Measurements from ENCODE around the gene SPTSSA.
"Not testable (repeated sequence)": the region's sequence is repeated elsewhere in the genome, so short reads cannot be mapped to it uniquely, and the experiment has no call there.

The SPTSSA gene

DNA sequence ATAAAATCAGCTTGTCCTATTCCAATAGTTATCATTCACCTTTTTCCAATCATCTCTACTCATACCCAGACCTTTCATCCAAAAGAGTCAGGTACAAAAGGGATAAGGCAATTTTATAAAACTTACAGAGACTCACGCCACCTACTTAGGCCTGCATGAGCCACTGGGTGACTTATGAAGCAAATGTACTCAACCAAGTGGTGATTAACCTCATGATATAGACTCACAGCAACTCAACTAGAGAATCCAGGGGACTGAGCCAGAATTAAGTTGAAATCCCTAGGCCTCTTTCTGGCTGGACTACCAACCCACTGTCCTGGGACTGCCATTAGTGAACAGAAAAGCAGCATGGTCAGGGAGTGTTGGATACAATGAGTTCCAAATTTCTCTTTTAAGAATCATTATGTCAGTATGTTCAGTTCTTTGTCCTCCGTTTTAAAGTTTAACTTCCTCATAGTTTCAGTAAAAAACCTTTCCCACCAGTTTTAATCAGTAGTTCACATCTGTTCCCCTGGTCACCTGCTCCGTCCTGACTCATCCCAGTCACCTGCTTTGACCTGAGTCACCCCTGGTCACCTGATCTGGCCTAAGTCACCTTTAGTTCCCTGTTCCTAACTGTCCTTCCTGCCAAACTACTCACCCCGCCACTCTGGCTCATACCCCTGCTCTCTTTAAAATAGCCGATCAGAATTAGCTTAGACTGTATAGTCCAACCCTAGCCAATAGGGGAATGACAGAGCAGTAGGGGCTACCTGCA, 36.8 kb downstream of the SPTSSA start:
- Mint-ChIP-seq H3K4me3 (no peak overlapping the region), H3K27me3 (peaks cover 7% of the 10 kb centered on the region), H3K4me1 (no peaks in the 10 kb centered on the region), H3K27ac (no peak overlapping the region), H3K9me3 (peaks cover 14% of the 10 kb centered on the region), H3K36me3 (ENCODE audit: low read depth) (no peaks in the 10 kb centered on the region)
- no peak for ATAC-seq
- no peak for DNase-seq

DNA sequence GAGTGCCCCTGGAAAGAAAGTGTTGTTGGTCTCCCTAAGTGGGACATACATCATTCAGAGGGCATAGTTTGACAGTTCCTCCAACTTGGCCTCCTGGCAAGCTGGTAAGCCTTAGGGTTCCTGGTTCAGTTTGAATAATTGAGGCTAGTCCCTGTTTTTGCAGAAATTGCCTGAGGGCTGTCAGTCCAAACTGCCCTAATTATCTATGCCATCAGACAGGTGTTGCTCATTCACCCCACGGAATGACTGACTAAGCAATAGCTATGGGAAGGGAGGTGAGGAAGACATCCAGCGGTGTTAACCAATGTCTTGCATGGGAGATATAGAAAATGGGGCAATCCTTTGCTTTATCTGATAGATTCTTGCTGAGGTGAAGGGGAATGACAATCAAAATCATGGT, 37.6 kb downstream of the SPTSSA start:
- H3K27me3 Mint-ChIP-seq: peaks cover 7% of the 10 kb centered on the region
- DNase-seq (no peak), ATAC-seq (no peak)
- H3K4me1 Mint-ChIP-seq: no peaks in the 10 kb centered on the region
- H3K36me3 Mint-ChIP-seq (ENCODE audit: low read depth): no peaks in the 10 kb centered on the region
- H3K27ac Mint-ChIP-seq: no peak overlapping the region
- no peak overlapping the region for H3K4me3 Mint-ChIP-seq
- H3K9me3 Mint-ChIP-seq: peaks cover 18% of the 10 kb centered on the region

DNA sequence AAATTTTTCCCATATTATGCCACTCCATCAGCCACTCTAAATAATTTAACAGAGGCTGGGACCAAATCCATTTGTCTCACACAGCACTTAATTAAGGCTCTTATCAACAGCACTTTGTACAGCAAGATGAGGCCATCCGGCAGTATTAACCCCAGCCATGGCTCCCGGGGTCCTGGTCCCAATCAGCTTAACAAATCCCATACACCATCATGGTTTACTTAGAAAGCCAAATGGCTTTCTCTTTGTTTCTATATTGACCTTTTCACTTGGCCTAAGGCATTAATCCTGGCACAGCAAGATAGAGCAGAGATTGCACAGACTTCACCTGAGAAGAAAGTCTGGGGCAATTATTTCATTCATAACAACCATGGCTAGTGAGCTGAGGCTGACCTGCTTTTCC, 38.6 kb downstream of the SPTSSA start:
- H3K9me3 Mint-ChIP-seq: peaks cover 18% of the 10 kb centered on the region
- no peaks in the 10 kb centered on the region for H3K4me1 Mint-ChIP-seq
- no peak overlapping the region for H3K4me3 Mint-ChIP-seq
- ATAC-seq (no peak), DNase-seq (no peak)
- peaks cover 7% of the 10 kb centered on the region for H3K27me3 Mint-ChIP-seq
- H3K36me3 Mint-ChIP-seq (ENCODE audit: low read depth): no peaks in the 10 kb centered on the region
- no peak overlapping the region for H3K27ac Mint-ChIP-seq

DNA sequence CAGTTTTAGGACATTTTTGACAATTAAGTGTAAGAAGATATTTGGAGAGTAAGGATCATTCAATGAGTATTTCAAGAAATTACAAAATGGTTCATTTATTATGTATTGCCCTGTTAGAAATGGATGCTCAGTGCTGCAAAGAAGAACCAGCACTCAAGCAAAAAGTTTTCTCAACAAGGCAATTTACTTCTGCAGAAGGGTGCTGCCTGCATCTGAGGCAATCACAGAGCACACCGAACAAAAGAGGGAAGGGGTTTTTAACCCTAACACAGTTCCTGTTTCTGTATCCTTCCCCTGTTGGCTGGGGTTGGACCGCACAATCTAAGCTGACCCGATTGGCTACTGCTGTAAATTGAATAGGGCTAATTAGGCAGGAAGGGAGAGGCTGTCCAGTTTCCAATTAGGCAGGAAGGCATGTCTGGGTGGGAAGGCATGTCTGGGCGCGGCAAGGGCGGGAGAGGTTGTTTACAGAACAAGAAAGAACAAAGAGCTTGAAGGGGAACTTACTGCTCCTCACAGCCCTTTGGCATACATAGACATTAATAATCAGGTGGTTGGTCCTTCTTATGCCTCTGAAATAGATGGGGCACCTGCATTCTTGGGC, 41.4 kb downstream of the SPTSSA start:
- DNase-seq: no peak
- no peaks in the 10 kb centered on the region for H3K4me1 Mint-ChIP-seq
- ATAC-seq: no peak
- H3K36me3 Mint-ChIP-seq (ENCODE audit: low read depth): no peaks in the 10 kb centered on the region
- no peak overlapping the region for H3K4me3 Mint-ChIP-seq
- no peak overlapping the region for H3K27ac Mint-ChIP-seq
- H3K27me3 Mint-ChIP-seq: peaks cover 7% of the 10 kb centered on the region
- peaks cover 18% of the 10 kb centered on the region for H3K9me3 Mint-ChIP-seq

DNA sequence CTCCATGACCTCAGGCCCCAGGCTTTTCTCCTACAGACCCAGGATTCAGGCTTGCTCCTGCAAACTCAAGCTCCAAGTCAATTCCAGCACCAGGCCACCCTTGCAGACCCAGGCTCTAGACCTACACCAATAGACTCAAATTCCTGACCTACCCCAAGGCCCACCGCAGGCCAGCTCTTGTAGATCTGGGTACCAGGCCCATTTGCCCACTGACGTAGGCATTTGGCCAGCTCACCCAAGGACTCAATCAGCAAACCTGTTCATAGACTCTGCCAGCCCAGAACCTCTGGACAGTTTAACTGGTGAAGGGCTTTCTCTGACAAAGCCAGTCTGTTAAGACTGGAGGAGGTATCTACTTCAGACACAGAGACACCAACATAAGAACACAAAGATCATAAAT, 52.3 kb downstream of the SPTSSA start:
- ATAC-seq: no peak
- H3K27me3 Mint-ChIP-seq: no peaks in the 10 kb centered on the region
- H3K36me3 Mint-ChIP-seq (ENCODE audit: low read depth): no peaks in the 10 kb centered on the region
- H3K4me1 Mint-ChIP-seq: no peaks in the 10 kb centered on the region
- H3K9me3 Mint-ChIP-seq: peaks cover 13% of the 10 kb centered on the region
- no peak for DNase-seq
- H3K4me3 Mint-ChIP-seq: no peak overlapping the region
- H3K27ac Mint-ChIP-seq: no peak overlapping the region

DNA sequence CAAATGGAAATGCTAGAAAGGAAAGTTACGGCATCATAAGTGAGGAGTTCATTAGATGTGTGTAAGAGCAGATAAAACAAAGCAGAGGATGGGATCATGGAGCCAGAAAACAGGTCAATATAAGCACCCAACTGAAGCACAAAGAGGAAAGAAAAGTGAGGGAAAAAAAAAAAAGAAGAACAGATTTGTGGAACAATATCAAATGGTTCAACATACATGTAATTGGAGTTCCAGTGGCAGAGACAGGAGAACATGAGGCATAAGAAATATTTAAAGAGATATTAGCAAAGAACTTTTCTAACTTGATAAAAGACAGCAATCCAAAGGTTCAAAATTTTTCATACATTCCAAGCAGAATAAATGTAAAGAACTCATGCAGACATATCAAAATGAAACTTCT, 54.1 kb downstream of the SPTSSA start:
- DNase-seq (no peak), ATAC-seq (no peak)
- Mint-ChIP-seq H3K27ac (no peak overlapping the region), H3K9me3 (peaks cover 13% of the 10 kb centered on the region), H3K4me1 (no peaks in the 10 kb centered on the region), H3K27me3 (no peaks in the 10 kb centered on the region), H3K4me3 (no peak overlapping the region), H3K36me3 (ENCODE audit: low read depth) (no peaks in the 10 kb centered on the region)

DNA sequence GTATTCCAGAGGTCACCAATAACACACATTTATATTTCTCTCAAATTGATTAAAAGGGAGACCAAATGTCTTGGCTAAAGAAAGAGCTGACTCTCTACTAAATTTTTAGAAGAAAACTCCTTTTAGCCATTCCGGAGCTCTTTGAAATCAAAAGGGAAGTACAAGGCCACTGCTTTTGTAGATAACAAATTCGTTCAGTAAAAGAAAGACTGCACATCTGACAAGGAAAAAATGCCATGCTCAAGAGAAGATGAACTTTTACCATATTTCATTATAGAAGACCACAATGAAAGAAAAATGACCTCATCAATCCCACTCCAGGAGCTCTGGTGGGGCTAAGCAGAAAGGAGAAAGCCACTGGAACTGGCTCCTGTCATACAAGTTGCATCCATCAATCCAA, 57.6 kb downstream of the SPTSSA start:
- no peak for ATAC-seq
- no peaks in the 10 kb centered on the region for H3K4me1 Mint-ChIP-seq
- H3K27ac Mint-ChIP-seq: no peak overlapping the region
- H3K27me3 Mint-ChIP-seq: peaks cover 1% of the 10 kb centered on the region
- no peak overlapping the region for H3K4me3 Mint-ChIP-seq
- peaks cover 8% of the 10 kb centered on the region for H3K9me3 Mint-ChIP-seq
- no peaks in the 10 kb centered on the region for H3K36me3 Mint-ChIP-seq (ENCODE audit: low read depth)
- DNase-seq: no peak

DNA sequence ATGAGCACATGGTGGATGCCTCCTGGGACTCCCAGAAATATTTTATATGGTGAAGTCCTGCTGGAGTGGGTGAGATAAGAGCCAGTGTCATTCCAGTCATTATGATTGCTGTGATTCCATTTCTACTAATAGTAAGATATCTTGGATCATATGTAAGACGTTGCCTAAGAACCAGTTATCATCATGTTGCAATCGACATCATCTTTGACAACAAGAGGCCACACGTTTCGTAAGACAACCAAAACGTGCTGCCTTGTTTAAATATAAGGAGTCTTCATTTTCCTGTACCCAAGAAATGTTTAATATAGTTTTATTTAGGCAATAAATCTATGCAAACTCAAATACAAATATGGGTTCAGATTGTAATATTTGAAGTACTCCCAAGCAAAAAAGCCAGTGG, 58.4 kb downstream of the SPTSSA start:
- Mint-ChIP-seq H3K27me3 (peaks cover 1% of the 10 kb centered on the region), H3K9me3 (peaks cover 8% of the 10 kb centered on the region), H3K4me3 (no peak overlapping the region), H3K27ac (no peak overlapping the region), H3K36me3 (ENCODE audit: low read depth) (no peaks in the 10 kb centered on the region), H3K4me1 (no peaks in the 10 kb centered on the region)
- DNase-seq: no peak
- ATAC-seq: no peak

DNA sequence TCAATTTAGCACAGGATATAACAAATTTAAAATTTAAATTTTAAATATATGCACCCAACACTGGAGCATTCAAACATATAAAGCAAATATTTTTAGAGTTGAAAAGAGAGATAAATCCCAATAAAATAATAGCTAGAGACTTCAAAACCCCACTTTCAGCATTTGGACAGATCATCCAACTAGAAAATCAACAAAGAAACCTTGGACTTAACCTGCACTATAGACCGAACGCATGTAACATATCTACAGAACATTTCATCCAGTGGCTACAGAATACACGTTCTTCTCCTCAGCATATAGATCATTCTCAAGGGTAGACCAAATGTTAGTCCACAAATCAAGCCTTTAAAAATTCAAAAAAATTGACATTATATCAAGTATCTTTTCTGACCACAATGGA, 64.0 kb downstream of the SPTSSA start:
- Mint-ChIP-seq H3K27me3 (peaks cover 8% of the 10 kb centered on the region), H3K9me3 (peaks cover 7% of the 10 kb centered on the region), H3K27ac (no peak overlapping the region), H3K4me1 (no peaks in the 10 kb centered on the region), H3K36me3 (ENCODE audit: low read depth) (no peaks in the 10 kb centered on the region), H3K4me3 (no peak overlapping the region)
- ATAC-seq (no peak), DNase-seq (no peak)

DNA sequence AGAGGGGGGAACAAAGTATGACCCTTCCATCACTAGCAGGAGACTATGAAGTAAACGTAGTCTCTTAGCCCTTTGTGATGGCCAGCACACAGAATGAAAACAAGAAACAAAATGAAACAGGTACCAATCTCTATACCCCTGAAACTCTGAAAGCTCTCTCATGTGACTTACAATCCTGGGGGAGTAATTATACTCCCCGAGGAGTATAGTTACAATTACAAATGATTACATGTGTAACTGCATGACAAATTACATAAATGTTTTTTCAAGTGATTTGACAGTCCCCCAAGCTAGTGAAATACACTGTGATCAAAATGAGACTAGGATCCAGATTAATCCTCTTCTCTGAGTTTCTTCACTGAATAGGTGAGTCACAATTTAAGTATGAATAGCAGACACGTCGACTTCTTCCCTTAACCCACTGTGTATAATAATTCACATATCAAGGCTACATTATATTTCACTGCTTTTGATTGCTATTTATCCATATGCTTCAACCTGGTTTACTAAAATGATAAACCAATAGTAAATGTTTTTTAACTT, 74.0 kb downstream of the SPTSSA start:
- H3K27me3 Mint-ChIP-seq: peaks cover 10% of the 10 kb centered on the region
- no peak overlapping the region for H3K4me3 Mint-ChIP-seq
- H3K27ac Mint-ChIP-seq: no peak overlapping the region
- no peak for DNase-seq
- H3K9me3 Mint-ChIP-seq: peaks cover 14% of the 10 kb centered on the region
- H3K4me1 Mint-ChIP-seq: peaks cover 2% of the 10 kb centered on the region
- no peak for ATAC-seq
- H3K36me3 Mint-ChIP-seq (ENCODE audit: low read depth): no peaks in the 10 kb centered on the region

DNA sequence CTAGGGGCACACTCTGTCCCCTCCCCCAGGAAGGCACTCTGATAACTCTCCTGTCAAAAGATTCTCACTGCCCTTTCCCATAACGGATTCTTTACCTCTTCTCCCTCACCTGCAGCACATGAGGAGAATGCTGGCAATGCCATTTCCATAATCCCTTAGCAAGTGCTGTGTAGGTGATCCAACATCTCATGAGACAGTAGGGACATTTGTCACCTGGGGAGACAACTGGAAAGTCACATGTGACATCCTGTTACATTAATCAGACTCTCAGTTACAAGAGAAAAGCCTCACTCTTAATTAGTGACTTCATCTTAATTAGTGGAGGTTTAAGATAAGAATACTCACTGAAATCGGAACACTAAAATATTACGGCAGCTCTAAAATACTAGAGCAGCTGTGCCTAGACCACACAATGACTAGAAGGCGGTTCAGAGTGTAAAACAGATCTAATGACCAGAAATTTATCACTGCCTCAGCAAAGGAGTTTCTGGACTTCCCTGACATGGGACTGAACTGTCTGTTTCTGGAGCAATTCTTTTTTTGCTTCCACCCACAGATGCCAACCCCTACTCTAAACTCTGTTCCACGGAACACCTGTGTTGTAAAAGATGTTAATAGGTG, 75.1 kb downstream of the SPTSSA start:
- no peak for DNase-seq
- H3K36me3 Mint-ChIP-seq (ENCODE audit: low read depth): no peaks in the 10 kb centered on the region
- H3K9me3 Mint-ChIP-seq: peaks cover 10% of the 10 kb centered on the region
- H3K4me3 Mint-ChIP-seq: no peak overlapping the region
- H3K4me1 Mint-ChIP-seq: peaks cover 2% of the 10 kb centered on the region
- H3K27me3 Mint-ChIP-seq: peaks cover 10% of the 10 kb centered on the region
- H3K27ac Mint-ChIP-seq: no peak overlapping the region
- ATAC-seq: no peak

DNA sequence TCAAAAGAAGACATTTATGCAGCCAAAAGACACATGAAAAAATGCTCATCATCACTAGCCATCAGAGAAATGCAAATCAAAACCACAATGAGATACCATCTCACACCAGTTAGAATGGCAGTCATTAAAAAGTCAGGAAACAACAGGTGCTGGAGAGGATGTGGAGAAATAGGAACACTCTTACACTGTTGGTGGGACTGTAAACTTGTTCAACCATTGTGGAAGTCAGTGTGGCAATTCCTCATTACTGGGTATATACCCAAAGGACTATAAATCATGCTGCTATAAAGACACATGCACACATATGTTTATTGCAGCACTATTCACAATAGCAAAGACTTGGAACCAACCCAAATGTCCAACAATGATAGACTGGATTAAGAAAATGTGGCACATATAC, 76.2 kb downstream of the SPTSSA start:
- H3K36me3 Mint-ChIP-seq (ENCODE audit: low read depth); DNase-seq; ATAC-seq; H3K27me3 Mint-ChIP-seq; H3K27ac Mint-ChIP-seq; H3K4me1 Mint-ChIP-seq; H3K4me3 Mint-ChIP-seq: not testable (repeated sequence)
- H3K9me3 Mint-ChIP-seq: peaks cover 10% of the 10 kb centered on the region

DNA sequence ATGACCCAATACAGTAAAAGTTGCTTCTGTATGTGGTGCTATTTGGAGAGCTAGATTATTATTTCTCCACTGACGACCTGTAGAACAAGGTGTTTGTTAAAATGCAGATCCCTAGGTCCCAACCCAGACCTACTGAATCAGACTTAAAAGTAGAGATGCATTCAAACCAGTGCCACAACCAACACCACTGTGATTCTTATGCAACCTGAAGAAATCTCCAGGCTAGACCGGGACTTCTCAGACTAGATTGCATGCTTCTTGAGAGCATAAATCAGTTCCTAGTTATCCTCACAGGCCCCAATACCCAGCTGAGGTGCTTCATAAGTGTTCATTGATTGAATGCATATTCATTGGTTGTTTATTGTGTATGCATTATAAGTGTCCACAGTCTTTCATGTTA, 78.2 kb downstream of the SPTSSA start:
- no peaks in the 10 kb centered on the region for H3K9me3 Mint-ChIP-seq
- ATAC-seq (no peak), DNase-seq (no peak)
- no peak overlapping the region for H3K27ac Mint-ChIP-seq
- H3K36me3 Mint-ChIP-seq (ENCODE audit: low read depth): no peaks in the 10 kb centered on the region
- no peak overlapping the region for H3K4me3 Mint-ChIP-seq
- peaks cover 6% of the 10 kb centered on the region for H3K27me3 Mint-ChIP-seq
- peaks cover 1% of the 10 kb centered on the region for H3K4me1 Mint-ChIP-seq
